ENCODE measurements around the gene TKT. TPM values are rescaled to one million over a fixed set of nuclear protein-coding genes. Genes with fewer than 3 reads are reported as not detected.

TKT gene
- total RNA-seq, 1 experiment from 2014 or later, result 634 TPM

DNA sequence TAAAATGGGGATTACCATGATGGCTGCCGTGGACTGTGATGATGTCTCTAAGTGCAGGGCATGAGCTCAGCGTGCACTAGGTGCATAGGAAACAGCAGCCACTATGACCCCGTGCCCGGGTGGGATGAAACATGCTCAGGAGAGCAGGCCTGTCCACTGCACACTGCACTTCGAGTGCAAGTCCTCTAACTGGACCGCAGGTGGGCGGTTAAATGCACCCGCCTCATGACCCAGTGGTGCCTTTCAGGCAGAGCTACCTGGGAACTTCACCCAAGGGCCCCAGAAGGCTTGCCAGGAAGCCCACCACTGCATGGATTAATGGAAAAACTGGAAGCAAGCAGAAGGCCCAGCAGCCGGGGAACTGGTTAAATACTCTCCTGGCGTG is 60.8 kb downstream of the TKT start:
- POLR2A ChIA-PET, result interaction anchor here (1.5 to 2.4 kb wide), 2 partner anchors 60 to 76 kb away, joined by 3 to 10 read pairs; no protein-coding TSS in a partner anchor

More for the DNA sequence above, 60.8 kb downstream of the TKT start:
- Histone ChIP-seq H3K4me3 (replicated peaks in 1 of 2; ENCODE audit: low read depth in 1 of 2, low read length in 2 of 2) (no peak overlapping the region), H3K4me1 (ENCODE audit: control insufficient read depth in 1 of 2, insufficient read depth in 2 of 2, low read length in 2 of 2) (peaks cover 18 to 52% of the 10 kb centered on the region in 2 experiments), H3K4me2 (ENCODE audit: low read length) (no peak overlapping the region), H3K79me2 (ENCODE audit: insufficient read depth, low read length) (peaks cover 17% of the 10 kb centered on the region), H3K9me3 (ENCODE audit: control insufficient read depth in 1 of 2, insufficient read depth in 1 of 2, low read depth in 1 of 2, low read length in 2 of 2) (no peaks in the 10 kb centered on the region), H2AFZ (ENCODE audit: low read depth, low read length, poor library complexity, severe bottlenecking) (no peak overlapping the region), H3K27me3 (ENCODE audit: insufficient read depth, low read length) (no peaks in the 10 kb centered on the region), H3K9ac (ENCODE audit: low read length) (no peak overlapping the region), H4K20me1 (ENCODE audit: insufficient read depth) (no peaks in the 10 kb centered on the region), H3K27ac (ENCODE audit: low read depth, low read length) (no peak overlapping the region; the same call in 1 of the 2 replicates), H3K9me2 (ENCODE audit: insufficient read depth) (no peaks in the 10 kb centered on the region), H3K36me3 (ENCODE audit: control insufficient read depth in 1 of 2, insufficient read depth in 2 of 2, low read length in 2 of 2) (peaks cover 2 to 12% of the 10 kb centered on the region in 2 experiments; a peak in 2 of 4 replicates)
- RAD21 ChIA-PET (ENCODE audit: low non-redundant PET in 1 of 2, low total read pairs in 2 of 2, uncharacterized antibody in 2 of 2, unreplicated experiment in 2 of 2), result interaction anchor here in 1 of 2 experiments (0.8 to 2.3 kb wide), 2 partner anchors 61 to 81 kb away, joined by 3 to 9 read pairs; no protein-coding TSS in a partner anchor
- intact Hi-C loops (cut with micrococcal nuclease), result loop anchor here (5.0 kb wide), 1 partner anchor 343 kb away; no protein-coding TSS in a partner anchor
- no peak for ATAC-seq
- CTCF ChIA-PET, result interaction anchor here (0.9 to 2.6 kb wide), 5 partner anchors 13 to 80 kb away, joined by 3 to 28 read pairs (median 5); partner anchors contain the start of gene PRKCD
- no TSS peak for BruUV-seq (replicated peaks)
- no peak for DNase-seq (ENCODE audit: low read depth, low spot score)
- no peak for TF ChIP-seq ZNF274 (IDR thresholded peaks at IDR 0.05; ENCODE audit: low read depth, low read length)
- TF ChIP-seq, protein P1, sequence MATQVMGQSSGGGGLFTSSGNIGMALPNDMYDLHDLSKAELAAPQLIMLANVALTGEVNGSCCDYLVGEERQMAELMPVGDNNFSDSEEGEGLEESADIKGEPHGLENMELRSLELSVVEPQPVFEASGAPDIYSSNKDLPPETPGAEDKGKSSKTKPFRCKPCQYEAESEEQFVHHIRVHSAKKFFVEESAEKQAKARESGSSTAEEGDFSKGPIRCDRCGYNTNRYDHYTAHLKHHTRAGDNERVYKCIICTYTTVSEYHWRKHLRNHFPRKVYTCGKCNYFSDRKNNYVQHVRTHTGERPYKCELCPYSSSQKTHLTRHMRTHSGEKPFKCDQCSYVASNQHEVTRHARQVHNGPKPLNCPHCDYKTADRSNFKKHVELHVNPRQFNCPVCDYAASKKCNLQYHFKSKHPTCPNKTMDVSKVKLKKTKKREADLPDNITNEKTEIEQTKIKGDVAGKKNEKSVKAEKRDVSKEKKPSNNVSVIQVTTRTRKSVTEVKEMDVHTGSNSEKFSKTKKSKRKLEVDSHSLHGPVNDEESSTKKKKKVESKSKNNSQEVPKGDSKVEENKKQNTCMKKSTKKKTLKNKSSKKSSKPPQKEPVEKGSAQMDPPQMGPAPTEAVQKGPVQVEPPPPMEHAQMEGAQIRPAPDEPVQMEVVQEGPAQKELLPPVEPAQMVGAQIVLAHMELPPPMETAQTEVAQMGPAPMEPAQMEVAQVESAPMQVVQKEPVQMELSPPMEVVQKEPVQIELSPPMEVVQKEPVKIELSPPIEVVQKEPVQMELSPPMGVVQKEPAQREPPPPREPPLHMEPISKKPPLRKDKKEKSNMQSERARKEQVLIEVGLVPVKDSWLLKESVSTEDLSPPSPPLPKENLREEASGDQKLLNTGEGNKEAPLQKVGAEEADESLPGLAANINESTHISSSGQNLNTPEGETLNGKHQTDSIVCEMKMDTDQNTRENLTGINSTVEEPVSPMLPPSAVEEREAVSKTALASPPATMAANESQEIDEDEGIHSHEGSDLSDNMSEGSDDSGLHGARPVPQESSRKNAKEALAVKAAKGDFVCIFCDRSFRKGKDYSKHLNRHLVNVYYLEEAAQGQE (IDR thresholded peaks at IDR 0.05; ENCODE audit: low read depth), result no peak
- TF ChIP-seq POLR2A (IDR thresholded peaks at IDR 0.05; ENCODE audit: borderline replicate concordance, extremely low read depth, insufficient read depth, insufficient read length), result no peak
- TF ChIP-seq SP1 (IDR thresholded peaks at IDR 0.05; ENCODE audit: low read depth), result no peak
- no peak for TF ChIP-seq TCF7L2 (IDR thresholded peaks at IDR 0.05; ENCODE audit: borderline replicate concordance, extremely low read depth, insufficient read depth, insufficient read length)
- TF ChIP-seq YY1 (IDR thresholded peaks at IDR 0.05; ENCODE audit: extremely low read depth, insufficient replicate concordance, low read depth, low read length), result no peak
- TF ChIP-seq SRF (IDR thresholded peaks at IDR 0.05; ENCODE audit: low read depth), result no peak
- TF ChIP-seq, protein P2, sequence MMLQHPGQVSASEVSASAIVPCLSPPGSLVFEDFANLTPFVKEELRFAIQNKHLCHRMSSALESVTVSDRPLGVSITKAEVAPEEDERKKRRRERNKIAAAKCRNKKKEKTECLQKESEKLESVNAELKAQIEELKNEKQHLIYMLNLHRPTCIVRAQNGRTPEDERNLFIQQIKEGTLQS (IDR thresholded peaks at IDR 0.05), result no peak
- no peak for TF ChIP-seq EGR1 (IDR thresholded peaks at IDR 0.05; ENCODE audit: low read depth)
- TF ChIP-seq CBX3 (IDR thresholded peaks at IDR 0.05; ENCODE audit: low read depth), result no peak
- TF ChIP-seq JUND (IDR thresholded peaks at IDR 0.05), result no peak
- TF ChIP-seq FOSL1 (IDR thresholded peaks at IDR 0.05; ENCODE audit: low read depth), result no peak
- TF ChIP-seq EZH2 (IDR thresholded peaks at IDR 0.05), result no peak
- TF ChIP-seq EZH2phosphoT487 (IDR thresholded peaks at IDR 0.05; ENCODE audit: borderline replicate concordance), result no peak

Measured in HCT116 (cell line).